ENCODE data around the gene MIER2.
"Not testable (repeated sequence)": the region's sequence is repeated elsewhere in the genome, so short reads cannot be mapped to it uniquely, and the experiment has no call there.

The MIER2 gene

DNA sequence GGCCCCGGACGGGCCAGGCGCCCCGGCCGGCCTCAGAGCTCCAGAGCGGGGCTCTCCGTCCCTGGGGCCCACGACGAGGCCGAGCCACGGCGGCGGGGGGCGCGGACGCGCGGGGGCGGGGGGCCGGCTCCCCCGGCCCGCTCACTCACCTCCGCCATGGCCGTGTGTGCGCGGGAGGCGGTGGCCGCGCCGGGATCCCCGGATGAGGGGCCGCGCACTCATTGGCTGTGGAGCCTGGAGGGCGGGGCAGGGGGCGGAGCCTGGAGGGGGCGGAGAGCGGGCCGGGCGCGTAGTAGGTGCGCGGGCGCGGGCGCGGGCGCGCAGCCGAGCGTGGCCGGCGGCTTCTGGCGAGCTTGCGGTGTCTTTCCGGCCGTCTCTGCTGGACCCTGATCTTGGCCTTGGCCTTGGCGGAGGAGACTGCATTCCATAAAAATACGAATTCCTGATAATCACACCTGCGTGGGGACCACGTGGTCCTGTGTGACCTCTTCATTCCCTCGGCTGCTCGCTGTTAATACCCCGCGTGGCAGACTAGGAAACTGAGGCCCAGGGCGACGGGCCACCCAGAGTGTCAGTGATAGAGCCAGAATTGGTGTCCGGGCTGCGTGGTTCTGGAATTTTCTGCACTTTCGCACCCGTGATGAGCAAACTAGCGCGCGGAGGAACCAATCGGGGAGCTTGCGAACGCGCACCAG, at the start of gene MIER2:
Gene MIER2, minus strand, starts transcription at position 172 of the 695 bp plus-strand sequence. Its CDS starts 14 bp downstream, at position 158.
- no peaks in the 10 kb centered on the region for H3K27me3 ChIP-seq (ENCODE audit: control insufficient read depth, insufficient read depth, low read length)
- peak within 1 kb of the TSS; percentile 21 for H3K27ac ChIP-seq (ENCODE audit: low read depth, low read length)
- H3K9ac ChIP-seq (ENCODE audit: low read length) = peak within 1 kb of the TSS; percentile 49
- peaks cover 20% of the 10 kb centered on the region for H3K4me1 ChIP-seq (ENCODE audit: control insufficient read depth, insufficient read depth, low read length)
- H3K36me3 ChIP-seq (ENCODE audit: control insufficient read depth, insufficient read depth, low read length) = no peaks in the 10 kb centered on the region
- H3K4me3 ChIP-seq (ENCODE audit: low read length) = peak within 1 kb of the TSS; percentile 78

GRCh38 chr19:393560-393959, 49.0 kb upstream of the MIER2 start:
- not testable (repeated sequence) for H3K4me1 ChIP-seq (ENCODE audit: control insufficient read depth, insufficient read depth, low read length); H3K36me3 ChIP-seq (ENCODE audit: control insufficient read depth, insufficient read depth, low read length)

DNA sequence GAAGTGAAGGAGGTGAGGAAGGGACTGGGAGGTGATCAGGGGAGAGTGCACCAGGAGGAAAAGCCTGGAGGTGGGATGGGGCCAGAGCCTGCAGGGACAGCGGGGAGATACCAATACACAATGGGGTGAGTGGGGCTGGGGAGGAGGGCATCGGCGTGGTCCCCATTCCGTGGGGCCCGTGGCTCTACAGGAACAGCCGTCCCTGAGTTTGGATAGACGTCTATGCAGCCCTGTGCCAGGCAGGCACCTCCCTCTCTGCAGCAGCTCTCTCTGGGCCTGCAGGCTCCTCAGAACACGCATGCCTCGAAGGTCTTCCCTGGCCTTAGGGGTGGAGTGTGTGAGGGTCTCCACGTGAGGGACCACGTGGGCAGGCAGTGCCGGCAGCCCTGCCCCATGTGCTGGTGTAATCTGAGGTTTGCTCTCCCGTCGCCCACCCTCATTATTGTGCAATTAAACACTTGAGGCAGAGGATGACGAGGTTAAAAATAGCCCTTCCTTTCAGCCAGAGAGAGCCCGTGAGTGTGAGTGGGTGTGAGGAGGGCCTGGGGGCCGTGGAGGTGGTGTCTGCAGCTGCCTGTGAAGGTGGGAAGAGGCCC, 47.9 kb upstream of the MIER2 start:
- H3K9ac ChIP-seq (ENCODE audit: low read length) = no peak overlapping the region
- H3K4me3 ChIP-seq (ENCODE audit: low read length) = no peak overlapping the region
- no peaks in the 10 kb centered on the region for H3K27me3 ChIP-seq (ENCODE audit: control insufficient read depth, insufficient read depth, low read length)
- no peaks in the 10 kb centered on the region for H3K4me1 ChIP-seq (ENCODE audit: control insufficient read depth, insufficient read depth, low read length)
- H3K27ac ChIP-seq (ENCODE audit: low read depth, low read length) = no peak overlapping the region
- no peaks in the 10 kb centered on the region for H3K36me3 ChIP-seq (ENCODE audit: control insufficient read depth, insufficient read depth, low read length)

More at GRCh38 chr19:393560-393959, 49.0 kb upstream of the MIER2 start:
- H3K9ac ChIP-seq (ENCODE audit: low read length); H3K4me3 ChIP-seq (ENCODE audit: low read length); H3K27ac ChIP-seq (ENCODE audit: low read depth, low read length); H3K27me3 ChIP-seq (ENCODE audit: control insufficient read depth, insufficient read depth, low read length): not testable (repeated sequence)

DNA sequence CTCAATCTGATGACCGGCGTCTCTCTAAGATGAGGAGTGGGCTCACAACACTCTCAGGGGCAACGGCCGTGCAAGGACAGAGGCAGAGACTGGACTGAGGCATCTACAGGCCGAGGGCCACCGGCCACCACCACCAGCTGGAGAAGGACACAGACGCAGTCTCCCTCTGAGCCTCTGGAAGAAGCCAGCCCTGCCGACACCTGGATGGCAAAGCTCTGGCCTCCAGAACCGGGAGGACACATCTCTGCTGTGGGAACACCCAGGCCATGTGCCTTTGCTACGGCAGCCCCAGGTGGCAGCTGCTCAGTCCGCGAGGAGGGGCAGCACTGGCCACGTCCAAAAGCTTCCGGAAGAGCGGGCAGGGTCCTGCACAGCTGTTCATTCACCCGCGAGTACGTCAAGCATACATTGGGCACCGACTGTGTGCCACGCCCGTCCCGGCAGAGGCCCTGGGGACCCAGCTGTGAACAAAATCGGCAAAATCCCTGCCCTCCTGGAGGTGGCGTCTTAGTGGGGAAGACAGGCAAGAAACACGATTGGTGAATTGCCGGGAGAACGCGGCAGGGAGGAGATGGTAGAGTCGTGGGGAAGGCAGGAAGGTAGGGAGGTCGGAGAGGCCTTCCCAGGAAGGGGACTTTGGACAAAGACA, 47.3 kb upstream of the MIER2 start:
- no peaks in the 10 kb centered on the region for H3K4me1 ChIP-seq (ENCODE audit: control insufficient read depth, insufficient read depth, low read length)
- H3K27ac ChIP-seq (ENCODE audit: low read depth, low read length) = no peak overlapping the region
- H3K36me3 ChIP-seq (ENCODE audit: control insufficient read depth, insufficient read depth, low read length) = no peaks in the 10 kb centered on the region
- no peak overlapping the region for H3K4me3 ChIP-seq (ENCODE audit: low read length)
- no peaks in the 10 kb centered on the region for H3K27me3 ChIP-seq (ENCODE audit: control insufficient read depth, insufficient read depth, low read length)
- H3K9ac ChIP-seq (ENCODE audit: low read length) = no peak overlapping the region

DNA sequence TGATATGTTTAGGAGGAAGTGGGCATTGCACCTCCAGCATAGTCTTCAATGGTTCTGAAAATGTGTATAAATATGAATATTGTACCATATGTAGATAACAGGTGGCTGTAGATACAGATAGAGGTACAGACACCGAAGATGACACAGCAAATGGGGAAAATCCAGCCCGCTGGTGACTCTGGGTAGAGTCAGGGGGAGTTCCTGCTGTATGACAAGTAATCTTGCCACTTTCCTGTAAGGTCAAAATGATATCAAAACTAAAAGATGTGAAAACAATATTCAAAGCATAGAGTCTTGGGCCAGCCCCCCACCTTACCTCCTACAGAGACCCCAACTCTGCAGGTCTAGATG, 46.6 kb upstream of the MIER2 start:
- no peaks in the 10 kb centered on the region for H3K27me3 ChIP-seq (ENCODE audit: control insufficient read depth, insufficient read depth, low read length)
- no peak overlapping the region for H3K4me3 ChIP-seq (ENCODE audit: low read length)
- H3K4me1 ChIP-seq (ENCODE audit: control insufficient read depth, insufficient read depth, low read length) = no peaks in the 10 kb centered on the region
- H3K9ac ChIP-seq (ENCODE audit: low read length) = no peak overlapping the region
- H3K27ac ChIP-seq (ENCODE audit: low read depth, low read length) = no peak overlapping the region
- H3K36me3 ChIP-seq (ENCODE audit: control insufficient read depth, insufficient read depth, low read length) = no peaks in the 10 kb centered on the region

- no peaks in the 10 kb centered on the region for H3K27me3 ChIP-seq (ENCODE audit: control insufficient read depth, insufficient read depth, low read length)
- H3K4me3 ChIP-seq (ENCODE audit: low read length) = no peak overlapping the region
- no peak overlapping the region for H3K9ac ChIP-seq (ENCODE audit: low read length)
- H3K4me1 ChIP-seq (ENCODE audit: control insufficient read depth, insufficient read depth, low read length) = no peaks in the 10 kb centered on the region
- H3K36me3 ChIP-seq (ENCODE audit: control insufficient read depth, insufficient read depth, low read length) = no peaks in the 10 kb centered on the region
- H3K27ac ChIP-seq (ENCODE audit: low read depth, low read length) = no peak overlapping the region
Observed at GRCh38 chr19:390386-391206, 46.0 kb upstream of the MIER2 start.

DNA sequence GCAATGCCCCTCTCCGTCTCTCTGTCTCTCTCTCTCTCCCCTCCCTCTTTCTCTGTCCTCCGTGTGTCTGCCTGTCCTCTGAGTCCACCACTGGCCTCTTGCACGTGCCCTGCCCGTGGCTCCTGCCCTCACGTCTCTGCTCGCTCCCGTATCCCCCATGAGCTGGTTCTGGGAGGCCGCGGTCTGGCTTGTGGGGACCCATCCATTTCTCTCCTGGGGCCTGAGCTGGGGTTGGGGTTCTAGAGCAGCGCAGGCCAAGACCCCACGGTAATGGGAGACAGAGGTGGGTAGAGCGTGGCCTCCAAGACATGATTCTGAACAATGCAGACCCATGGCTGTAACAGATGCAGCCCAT, 45.3 kb upstream of the MIER2 start:
- no peak overlapping the region for H3K9ac ChIP-seq (ENCODE audit: low read length)
- no peaks in the 10 kb centered on the region for H3K36me3 ChIP-seq (ENCODE audit: control insufficient read depth, insufficient read depth, low read length)
- H3K27ac ChIP-seq (ENCODE audit: low read depth, low read length) = no peak overlapping the region
- H3K4me1 ChIP-seq (ENCODE audit: control insufficient read depth, insufficient read depth, low read length) = no peaks in the 10 kb centered on the region
- no peaks in the 10 kb centered on the region for H3K27me3 ChIP-seq (ENCODE audit: control insufficient read depth, insufficient read depth, low read length)
- no peak overlapping the region for H3K4me3 ChIP-seq (ENCODE audit: low read length)

DNA sequence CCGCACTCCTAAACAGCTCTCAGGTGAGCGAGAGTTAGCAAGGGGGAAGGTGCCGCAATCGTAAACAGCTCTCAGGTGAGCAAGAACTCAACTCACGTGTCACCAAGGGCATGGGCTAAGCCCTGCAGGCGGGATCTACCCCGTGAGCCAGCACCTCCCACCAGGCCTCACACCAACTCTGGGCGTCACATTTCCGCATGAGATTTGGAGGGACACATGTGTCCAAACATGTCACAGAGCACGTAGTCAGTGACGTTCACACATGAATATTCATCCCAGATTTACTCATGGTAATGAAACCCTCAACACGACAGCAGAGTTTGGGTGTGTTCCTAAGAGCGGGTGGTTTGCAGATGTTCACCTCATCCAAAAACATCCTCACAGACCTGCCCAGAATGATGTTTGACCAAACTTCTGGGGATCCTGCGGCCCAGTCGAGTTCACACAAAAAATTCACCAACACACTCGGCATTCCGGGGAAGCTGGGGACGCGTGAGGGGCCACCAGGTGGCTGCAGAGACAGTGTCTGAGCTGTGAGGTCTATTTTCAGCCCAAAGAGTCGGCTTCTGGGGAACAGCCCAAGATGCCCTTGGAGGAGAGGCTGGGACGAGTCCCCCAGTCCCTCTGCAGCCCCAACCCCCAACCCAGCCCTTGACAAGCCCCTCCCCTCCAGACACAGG, 44.8 kb upstream of the MIER2 start:
- Histone ChIP-seq H3K9ac (ENCODE audit: low read length) (no peak overlapping the region), H3K36me3 (ENCODE audit: control insufficient read depth, insufficient read depth, low read length) (no peaks in the 10 kb centered on the region), H3K27me3 (ENCODE audit: control insufficient read depth, insufficient read depth, low read length) (no peaks in the 10 kb centered on the region), H3K4me3 (ENCODE audit: low read length) (no peak overlapping the region), H3K4me1 (ENCODE audit: control insufficient read depth, insufficient read depth, low read length) (no peaks in the 10 kb centered on the region), H3K27ac (ENCODE audit: low read depth, low read length) (no peak overlapping the region)

- Histone ChIP-seq H3K4me3 (ENCODE audit: low read length) (no peak overlapping the region), H3K9ac (ENCODE audit: low read length) (no peak overlapping the region), H3K27ac (ENCODE audit: low read depth, low read length) (no peak overlapping the region)
Observed at GRCh38 chr19:388691-389090, 44.1 kb upstream of the MIER2 start.

GRCh38 chr19:387777-388176, 43.2 kb upstream of the MIER2 start:
- Histone ChIP-seq H3K9ac (ENCODE audit: low read length) (no peak overlapping the region), H3K27me3 (ENCODE audit: control insufficient read depth, insufficient read depth, low read length) (no peaks in the 10 kb centered on the region), H3K27ac (ENCODE audit: low read depth, low read length) (no peak overlapping the region), H3K36me3 (ENCODE audit: control insufficient read depth, insufficient read depth, low read length) (no peaks in the 10 kb centered on the region), H3K4me3 (ENCODE audit: low read length) (no peak overlapping the region), H3K4me1 (ENCODE audit: control insufficient read depth, insufficient read depth, low read length) (no peaks in the 10 kb centered on the region)

More at GRCh38 chr19:388691-389090, 44.1 kb upstream of the MIER2 start:
- H3K27me3 ChIP-seq (ENCODE audit: control insufficient read depth, insufficient read depth, low read length) = no peaks in the 10 kb centered on the region
- no peaks in the 10 kb centered on the region for H3K36me3 ChIP-seq (ENCODE audit: control insufficient read depth, insufficient read depth, low read length)
- no peaks in the 10 kb centered on the region for H3K4me1 ChIP-seq (ENCODE audit: control insufficient read depth, insufficient read depth, low read length)

- not testable (repeated sequence) for H3K4me1 ChIP-seq (ENCODE audit: control insufficient read depth, insufficient read depth, low read length); H3K27ac ChIP-seq (ENCODE audit: low read depth, low read length); H3K9ac ChIP-seq (ENCODE audit: low read length); H3K4me3 ChIP-seq (ENCODE audit: low read length); H3K36me3 ChIP-seq (ENCODE audit: control insufficient read depth, insufficient read depth, low read length); H3K27me3 ChIP-seq (ENCODE audit: control insufficient read depth, insufficient read depth, low read length)
Observed at GRCh38 chr19:386632-387301, 42.2 kb upstream of the MIER2 start.
